GM19351 (cell line): ENCODE measurements around the gene PITX2.

ENCODE experiments used
- ATAC-seq: cut with Tn5 transposase; IDR thresholded peaks from one replicate; pipeline ENCODE4 v1.9.1; 2021; ENCODE audit warnings: mild to moderate bottlenecking, moderate library complexity; ENCODE audit not compliant: unreplicated experiment

Gene PITX2

GRCh38 chr4:110622841-110623717 lies at the start of gene PITX2:
TSS of gene PITX2 (minus strand) at chr4:110623077. CDS start at chr4:110622460, 617 bp downstream.
- peak; percentile 93 for ATAC-seq

GRCh38 chr4:110671679-110672078 lies 48.8 kb upstream of the PITX2 start:
- no peak for ATAC-seq

- no peak for ATAC-seq
Observed at GRCh38 chr4:110669663-110670062, 46.8 kb upstream of the PITX2 start.

- no peak for ATAC-seq
Observed at GRCh38 chr4:110668463-110669235, 45.8 kb upstream of the PITX2 start.

- no peak for ATAC-seq
Observed at GRCh38 chr4:110667670-110668069, 44.8 kb upstream of the PITX2 start.

- no peak for ATAC-seq
Observed at GRCh38 chr4:110666030-110666429, 43.2 kb upstream of the PITX2 start.

- no peak for ATAC-seq
Observed at GRCh38 chr4:110663738-110664444, 41.0 kb upstream of the PITX2 start.

GRCh38 chr4:110663206-110663605 lies 40.3 kb upstream of the PITX2 start:
- ATAC-seq: no peak

GRCh38 chr4:110660755-110661154 lies 37.9 kb upstream of the PITX2 start:
- ATAC-seq: no peak

GRCh38 chr4:110654254-110654635 lies 31.4 kb upstream of the PITX2 start:
- no peak for ATAC-seq

GRCh38 chr4:110653321-110654253 lies 30.7 kb upstream of the PITX2 start:
- no peak for ATAC-seq

- ATAC-seq: no peak
Observed at GRCh38 chr4:110644008-110644407, 21.1 kb upstream of the PITX2 start.

GRCh38 chr4:110643096-110643495 lies 20.2 kb upstream of the PITX2 start:
- ATAC-seq: no peak

- no peak for ATAC-seq
Observed at GRCh38 chr4:110641218-110641617, 18.3 kb upstream of the PITX2 start.

- ATAC-seq: no peak
Observed at GRCh38 chr4:110640576-110640975, 17.7 kb upstream of the PITX2 start.

- no peak for ATAC-seq
Observed at GRCh38 chr4:110639207-110640090, 16.6 kb upstream of the PITX2 start.

GRCh38 chr4:110638089-110638746 lies 15.3 kb upstream of the PITX2 start:
- ATAC-seq: no peak

GRCh38 chr4:110637408-110638088 lies 14.7 kb upstream of the PITX2 start:
- no peak for ATAC-seq
